ENCODE results near the gene CRY2.

Gene CRY2

GRCh38 chr11:45885921-45886721, 38.8 kb downstream of the CRY2 start:
- Histone ChIP-seq H3K9me3 (replicated peaks; ENCODE audit: low read length) (no peaks in the 10 kb centered on the region), H3K4me2 (ENCODE audit: low read length) (peak overlapping the region; percentile 79), H3K9ac (ENCODE audit: low read depth, low read length) (no peak overlapping the region), H3K27me3 (ENCODE audit: control insufficient read depth, insufficient read depth, low read length) (peaks cover 27% of the 10 kb centered on the region), H3K4me3 (ENCODE audit: low read length) (peak overlapping the region; percentile 64), H3K4me1 (ENCODE audit: control insufficient read depth, insufficient read depth, low read length) (peaks cover 5% of the 10 kb centered on the region), H3K36me3 (ENCODE audit: insufficient read depth, low read length) (peaks cover 9% of the 10 kb centered on the region)

GRCh38 chr11:45886816-45887520, 39.7 kb downstream of the CRY2 start:
- H3K36me3 ChIP-seq (ENCODE audit: insufficient read depth, low read length) = peaks cover under 1% of the 10 kb centered on the region
- no peak overlapping the region for H3K9ac ChIP-seq (ENCODE audit: low read depth, low read length)
- peaks cover 32% of the 10 kb centered on the region for H3K27me3 ChIP-seq (ENCODE audit: control insufficient read depth, insufficient read depth, low read length)
- no peak overlapping the region for H3K4me2 ChIP-seq (ENCODE audit: low read length)
- no peaks in the 10 kb centered on the region for H3K9me3 ChIP-seq (replicated peaks; ENCODE audit: low read length)
- H3K4me3 ChIP-seq (ENCODE audit: low read length) = no peak overlapping the region
- H3K4me1 ChIP-seq (ENCODE audit: control insufficient read depth, insufficient read depth, low read length) = peaks cover 5% of the 10 kb centered on the region

GRCh38 chr11:45887587-45887986, 40.3 kb downstream of the CRY2 start:
- no peaks in the 10 kb centered on the region for H3K36me3 ChIP-seq (ENCODE audit: insufficient read depth, low read length)
- H3K9me3 ChIP-seq (replicated peaks; ENCODE audit: low read length) = no peaks in the 10 kb centered on the region
- no peak overlapping the region for H3K4me3 ChIP-seq (ENCODE audit: low read length)
- H3K4me1 ChIP-seq (ENCODE audit: control insufficient read depth, insufficient read depth, low read length) = peaks cover 5% of the 10 kb centered on the region
- H3K27me3 ChIP-seq (ENCODE audit: control insufficient read depth, insufficient read depth, low read length) = peaks cover 35% of the 10 kb centered on the region
- no peak overlapping the region for H3K9ac ChIP-seq (ENCODE audit: low read depth, low read length)
- H3K4me2 ChIP-seq (ENCODE audit: low read length) = no peak overlapping the region

- H3K4me2 ChIP-seq (ENCODE audit: low read length) = no peak overlapping the region
- peaks cover 54% of the 10 kb centered on the region for H3K27me3 ChIP-seq (ENCODE audit: control insufficient read depth, insufficient read depth, low read length)
- no peaks in the 10 kb centered on the region for H3K9me3 ChIP-seq (replicated peaks; ENCODE audit: low read length)
- no peak overlapping the region for H3K4me3 ChIP-seq (ENCODE audit: low read length)
- no peaks in the 10 kb centered on the region for H3K36me3 ChIP-seq (ENCODE audit: insufficient read depth, low read length)
- no peak overlapping the region for H3K9ac ChIP-seq (ENCODE audit: low read depth, low read length)
- H3K4me1 ChIP-seq (ENCODE audit: control insufficient read depth, insufficient read depth, low read length) = peaks cover 5% of the 10 kb centered on the region
These were observed 42.3 kb downstream of the CRY2 start for GRCh38 chr11:45889555-45889954.

GRCh38 chr11:45889966-45890365, 42.7 kb downstream of the CRY2 start:
- Histone ChIP-seq H3K4me3 (ENCODE audit: low read length) (no peak overlapping the region), H3K9ac (ENCODE audit: low read depth, low read length) (no peak overlapping the region), H3K9me3 (replicated peaks; ENCODE audit: low read length) (no peaks in the 10 kb centered on the region), H3K4me1 (ENCODE audit: control insufficient read depth, insufficient read depth, low read length) (peaks cover 5% of the 10 kb centered on the region), H3K27me3 (ENCODE audit: control insufficient read depth, insufficient read depth, low read length) (peaks cover 58% of the 10 kb centered on the region), H3K4me2 (ENCODE audit: low read length) (no peak overlapping the region), H3K36me3 (ENCODE audit: insufficient read depth, low read length) (no peaks in the 10 kb centered on the region)

GRCh38 chr11:45890886-45891550, 43.7 kb downstream of the CRY2 start:
- H3K36me3 ChIP-seq (ENCODE audit: insufficient read depth, low read length) = no peaks in the 10 kb centered on the region
- peaks cover 61% of the 10 kb centered on the region for H3K27me3 ChIP-seq (ENCODE audit: control insufficient read depth, insufficient read depth, low read length)
- no peak overlapping the region for H3K9ac ChIP-seq (ENCODE audit: low read depth, low read length)
- H3K9me3 ChIP-seq (replicated peaks; ENCODE audit: low read length) = no peaks in the 10 kb centered on the region
- no peak overlapping the region for H3K4me3 ChIP-seq (ENCODE audit: low read length)
- H3K4me1 ChIP-seq (ENCODE audit: control insufficient read depth, insufficient read depth, low read length) = peaks cover under 1% of the 10 kb centered on the region
- H3K4me2 ChIP-seq (ENCODE audit: low read length) = no peak overlapping the region

GRCh38 chr11:45892856-45893255, 45.6 kb downstream of the CRY2 start:
- Histone ChIP-seq H3K4me1 (ENCODE audit: control insufficient read depth, insufficient read depth, low read length) (no peaks in the 10 kb centered on the region), H3K27me3 (ENCODE audit: control insufficient read depth, insufficient read depth, low read length) (peaks cover 64% of the 10 kb centered on the region), H3K9me3 (replicated peaks; ENCODE audit: low read length) (no peaks in the 10 kb centered on the region), H3K9ac (ENCODE audit: low read depth, low read length) (no peak overlapping the region), H3K36me3 (ENCODE audit: insufficient read depth, low read length) (no peaks in the 10 kb centered on the region), H3K4me2 (ENCODE audit: low read length) (no peak overlapping the region), H3K4me3 (ENCODE audit: low read length) (no peak overlapping the region)

GRCh38 chr11:45894555-45895247, 47.4 kb downstream of the CRY2 start:
- no peak overlapping the region for H3K4me3 ChIP-seq (ENCODE audit: low read length)
- no peaks in the 10 kb centered on the region for H3K9me3 ChIP-seq (replicated peaks; ENCODE audit: low read length)
- H3K27me3 ChIP-seq (ENCODE audit: control insufficient read depth, insufficient read depth, low read length) = peaks cover 67% of the 10 kb centered on the region
- peaks cover 6% of the 10 kb centered on the region for H3K4me1 ChIP-seq (ENCODE audit: control insufficient read depth, insufficient read depth, low read length)
- no peak overlapping the region for H3K9ac ChIP-seq (ENCODE audit: low read depth, low read length)
- H3K4me2 ChIP-seq (ENCODE audit: low read length) = no peak overlapping the region
- H3K36me3 ChIP-seq (ENCODE audit: insufficient read depth, low read length) = no peaks in the 10 kb centered on the region

GRCh38 chr11:45895553-45896259, 48.4 kb downstream of the CRY2 start:
- Histone ChIP-seq H3K27me3 (ENCODE audit: control insufficient read depth, insufficient read depth, low read length) (peaks cover 70% of the 10 kb centered on the region), H3K36me3 (ENCODE audit: insufficient read depth, low read length) (no peaks in the 10 kb centered on the region), H3K4me3 (ENCODE audit: low read length) (no peak overlapping the region), H3K4me1 (ENCODE audit: control insufficient read depth, insufficient read depth, low read length) (peaks cover 11% of the 10 kb centered on the region), H3K4me2 (ENCODE audit: low read length) (no peak overlapping the region), H3K9me3 (replicated peaks; ENCODE audit: low read length) (no peaks in the 10 kb centered on the region), H3K9ac (ENCODE audit: low read depth, low read length) (no peak overlapping the region)

GRCh38 chr11:45896422-45896984, 49.2 kb downstream of the CRY2 start:
- H3K27me3 ChIP-seq (ENCODE audit: control insufficient read depth, insufficient read depth, low read length) = peaks cover 74% of the 10 kb centered on the region
- no peak overlapping the region for H3K9ac ChIP-seq (ENCODE audit: low read depth, low read length)
- H3K4me3 ChIP-seq (ENCODE audit: low read length) = no peak overlapping the region
- no peak overlapping the region for H3K4me2 ChIP-seq (ENCODE audit: low read length)
- peaks cover 15% of the 10 kb centered on the region for H3K4me1 ChIP-seq (ENCODE audit: control insufficient read depth, insufficient read depth, low read length)
- no peaks in the 10 kb centered on the region for H3K9me3 ChIP-seq (replicated peaks; ENCODE audit: low read length)
- H3K36me3 ChIP-seq (ENCODE audit: insufficient read depth, low read length) = no peaks in the 10 kb centered on the region
